Epithelial cell of esophagus (primary cell): Measurements from ENCODE around the gene MTMR2.

ENCODE experiments used
- DNase-seq: peaks from one replicate; pipeline ENCODE4 v3.0.0; 2010; ENCODE audit warnings: low read depth
- H3K4me3 ChIP-seq: 2 replicates; pipeline ENCODE4 v1.5.1; 2011; ENCODE audit warnings: mild to moderate bottlenecking, low read length, control low read depth
- TF ChIP-seq, protein P1 (sequence below): IDR thresholded peaks from 2 replicates; pipeline ENCODE4 v1.5.1; 2011; ENCODE audit warnings: low read depth, mild to moderate bottlenecking, low read length, control low read depth, inconsistent platforms; ENCODE audit not compliant: insufficient read depth; ENCODE audit errors: missing control alignments

Gene MTMR2

DNA sequence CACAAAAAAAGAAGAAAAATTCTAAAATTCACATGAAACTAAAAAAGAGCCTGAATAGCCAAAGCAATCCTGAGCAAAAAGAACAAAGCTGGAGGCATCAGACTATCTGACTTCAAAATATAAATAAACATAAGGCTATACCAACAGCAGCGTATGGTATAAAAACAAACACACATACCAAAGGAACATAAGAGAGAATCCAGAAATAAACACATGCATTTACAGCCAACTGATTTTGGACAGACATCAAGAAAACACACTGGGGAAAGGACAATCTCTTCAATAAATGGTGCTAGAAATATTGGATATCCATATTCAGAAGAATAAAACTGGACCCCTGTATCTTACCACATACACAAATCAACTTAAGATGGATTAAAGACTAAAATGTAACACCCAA lies 2.8 kb upstream of the MTMR2 start:
- no peak overlapping the region for H3K4me3 ChIP-seq
- TF ChIP-seq, protein P1, sequence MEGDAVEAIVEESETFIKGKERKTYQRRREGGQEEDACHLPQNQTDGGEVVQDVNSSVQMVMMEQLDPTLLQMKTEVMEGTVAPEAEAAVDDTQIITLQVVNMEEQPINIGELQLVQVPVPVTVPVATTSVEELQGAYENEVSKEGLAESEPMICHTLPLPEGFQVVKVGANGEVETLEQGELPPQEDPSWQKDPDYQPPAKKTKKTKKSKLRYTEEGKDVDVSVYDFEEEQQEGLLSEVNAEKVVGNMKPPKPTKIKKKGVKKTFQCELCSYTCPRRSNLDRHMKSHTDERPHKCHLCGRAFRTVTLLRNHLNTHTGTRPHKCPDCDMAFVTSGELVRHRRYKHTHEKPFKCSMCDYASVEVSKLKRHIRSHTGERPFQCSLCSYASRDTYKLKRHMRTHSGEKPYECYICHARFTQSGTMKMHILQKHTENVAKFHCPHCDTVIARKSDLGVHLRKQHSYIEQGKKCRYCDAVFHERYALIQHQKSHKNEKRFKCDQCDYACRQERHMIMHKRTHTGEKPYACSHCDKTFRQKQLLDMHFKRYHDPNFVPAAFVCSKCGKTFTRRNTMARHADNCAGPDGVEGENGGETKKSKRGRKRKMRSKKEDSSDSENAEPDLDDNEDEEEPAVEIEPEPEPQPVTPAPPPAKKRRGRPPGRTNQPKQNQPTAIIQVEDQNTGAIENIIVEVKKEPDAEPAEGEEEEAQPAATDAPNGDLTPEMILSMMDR: no peak
- no peak for DNase-seq

DNA sequence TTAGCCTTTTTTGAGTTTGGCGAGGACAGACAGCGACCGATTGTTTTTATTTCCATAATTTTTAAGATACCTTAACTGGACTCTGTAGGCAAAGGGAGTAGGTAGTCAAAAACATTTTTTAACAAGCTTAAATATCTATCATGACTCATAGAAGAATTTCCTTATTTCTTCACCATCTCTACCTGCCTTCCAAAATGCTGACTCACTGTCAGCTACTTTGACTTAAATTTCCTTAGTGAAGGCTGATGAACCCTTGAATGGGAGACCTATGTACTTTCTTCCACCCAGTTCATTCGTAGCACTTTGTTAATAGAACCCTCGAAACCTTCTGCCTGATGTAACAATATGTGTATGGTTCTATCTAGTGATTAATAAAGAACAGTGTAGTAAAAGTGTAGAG lies 1.1 kb upstream of the MTMR2 start:
- H3K4me3 ChIP-seq: peak overlapping the region; percentile 88
- TF ChIP-seq, protein P1: no peak
- DNase-seq: peak; percentile 81

DNA sequence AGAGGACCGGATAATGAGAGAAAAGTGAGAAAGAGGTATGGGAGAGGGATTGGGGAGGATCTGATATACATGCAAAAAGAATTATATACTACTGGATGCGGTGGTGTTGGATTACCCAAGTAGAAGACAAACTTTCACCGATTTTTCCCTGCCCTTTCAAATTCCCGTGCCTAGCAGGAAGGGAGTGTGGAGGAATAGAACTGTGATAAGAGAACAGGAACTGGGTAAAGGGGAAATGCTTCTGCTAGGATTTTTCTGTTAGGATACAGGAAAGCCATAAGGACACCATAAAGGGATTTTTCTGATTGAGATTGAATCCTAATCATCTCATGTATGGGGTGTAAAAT lies 480 bp upstream of the MTMR2 start:
- TF ChIP-seq, protein P1: no peak
- H3K4me3 ChIP-seq: peak overlapping the region; percentile 88
- no peak for DNase-seq

DNA sequence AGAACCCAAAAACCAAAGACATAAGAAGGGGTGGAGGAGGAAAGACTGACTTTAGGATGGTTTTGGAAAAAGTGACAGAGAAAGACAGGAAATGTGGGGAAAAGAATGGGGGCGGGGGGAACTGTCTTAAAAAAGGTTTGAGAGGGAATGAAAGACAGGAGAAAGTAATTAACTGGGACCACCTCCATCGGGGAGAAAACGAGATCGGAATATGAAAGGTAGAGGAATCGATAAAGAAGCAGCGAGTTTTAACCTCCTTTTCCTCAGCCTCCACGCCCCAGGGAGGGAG lies 524 bp downstream of the MTMR2 start:
- H3K4me3 ChIP-seq: peak overlapping the region; percentile 88
- TF ChIP-seq, protein P1: no peak
- no peak for DNase-seq

DNA sequence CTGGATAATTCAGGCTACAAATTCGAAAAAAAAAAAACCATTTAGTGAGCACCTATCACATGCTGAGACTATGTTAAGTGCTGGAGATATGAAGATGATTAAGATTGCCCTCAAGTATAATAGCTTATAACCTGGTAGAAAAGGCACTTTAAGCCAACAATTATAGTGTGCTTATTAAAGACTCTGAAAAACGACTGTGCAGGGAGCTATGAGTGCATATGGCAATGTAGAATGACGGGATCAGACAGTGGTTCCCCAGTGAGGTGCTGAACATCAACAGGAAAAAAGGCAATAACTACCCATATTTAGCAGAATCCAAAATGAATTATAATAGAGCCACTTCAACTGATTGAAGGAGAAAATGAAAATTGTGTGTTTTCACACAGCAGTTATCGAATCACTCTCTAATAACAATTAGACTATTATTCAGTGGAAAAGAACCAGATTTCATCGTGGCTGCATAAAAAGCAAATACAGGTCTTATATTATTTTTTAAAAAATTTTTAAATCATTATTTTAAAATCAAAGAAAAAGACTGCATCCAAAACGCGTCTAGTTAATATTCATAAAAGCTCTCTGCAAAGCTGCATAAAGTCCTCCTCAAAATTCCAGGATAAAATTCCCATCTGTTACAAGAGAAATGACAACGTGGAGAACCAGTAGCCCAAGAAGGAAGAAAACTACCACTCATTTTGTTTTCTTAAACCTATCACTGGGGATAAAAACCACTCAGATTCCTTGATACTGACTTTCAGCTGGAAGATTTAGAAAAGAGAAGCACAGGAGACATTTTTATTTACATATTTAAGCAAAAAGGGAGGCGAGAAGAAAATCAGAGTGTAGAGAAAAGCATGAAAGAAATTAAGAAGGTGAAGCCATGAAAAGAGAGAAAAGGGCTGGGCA lies 1.1 kb downstream of the MTMR2 start:
- DNase-seq: no peak
- TF ChIP-seq, protein P1: no peak
- peak overlapping the region; percentile 88 for H3K4me3 ChIP-seq

DNA sequence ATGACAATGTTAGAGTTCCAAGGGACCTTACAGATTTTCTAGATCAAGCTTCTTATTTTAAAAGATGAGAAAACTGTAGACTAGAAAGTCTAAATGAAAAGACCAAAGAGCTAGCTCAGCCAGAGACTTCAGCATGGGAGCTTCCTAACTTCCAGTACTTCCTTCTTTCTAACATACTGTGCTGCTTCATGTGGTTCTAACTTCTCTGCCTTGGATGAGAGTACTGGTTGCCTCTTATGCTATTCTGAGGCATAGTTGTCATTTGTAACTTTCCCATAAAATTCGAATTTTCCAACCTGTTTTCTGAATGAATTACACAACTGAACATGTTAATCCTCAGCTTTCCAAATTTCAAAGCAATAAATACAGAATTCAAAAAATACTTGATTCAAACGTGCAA lies 1.8 kb downstream of the MTMR2 start:
- no peak overlapping the region for H3K4me3 ChIP-seq

More for the DNA sequence above, 1.8 kb downstream of the MTMR2 start:
- DNase-seq: no peak
- TF ChIP-seq, protein P1: no peak
